ENCODE data around the gene NRL. TPM values are rescaled to one million over a fixed set of nuclear protein-coding genes. Genes with fewer than 3 reads are reported as not detected.

NRL gene
- total RNA-seq, 1 experiment from 2014 or later: 0.66 TPM

DNA sequence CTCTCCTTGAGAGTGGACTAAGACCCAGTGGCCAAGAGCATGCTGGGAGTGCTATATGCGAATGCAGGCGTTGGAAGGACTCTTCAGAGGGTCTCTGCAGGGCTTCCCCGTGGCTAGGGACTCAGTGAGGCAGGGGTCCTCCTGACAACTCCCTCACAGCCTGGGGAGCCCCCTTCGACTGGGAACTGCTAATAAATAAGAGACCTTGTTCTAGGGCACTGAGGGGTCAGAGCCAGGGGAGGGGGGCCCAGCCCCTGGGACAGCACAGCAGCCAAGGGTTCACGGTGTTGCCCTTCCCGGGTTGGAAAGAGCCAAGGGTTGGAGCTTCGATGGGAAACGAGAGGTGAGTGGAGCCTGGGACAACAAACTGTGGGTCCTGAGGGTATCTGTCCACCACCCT lies 49.3 kb downstream of the NRL start:
- DNase-seq (ENCODE audit: low read depth, low spot score): no peak
- no peak overlapping the region for H3K4me2 ChIP-seq (ENCODE audit: low read length)
- CTCF ChIA-PET: no interaction called here
- no peak for ATAC-seq
- intact Hi-C loops (cut with micrococcal nuclease): no loop called here
- BruUV-seq (replicated peaks): no TSS peak
- no peak overlapping the region for H3K27ac ChIP-seq (ENCODE audit: low read depth, low read length)
- POLR2A ChIA-PET: no interaction called here
- H4K20me1 ChIP-seq (ENCODE audit: insufficient read depth): no peaks in the 10 kb centered on the region
- H2AFZ ChIP-seq (ENCODE audit: low read depth, low read length, poor library complexity, severe bottlenecking): no peak overlapping the region
- no peaks in the 10 kb centered on the region for H3K79me2 ChIP-seq (ENCODE audit: insufficient read depth, low read length)
- no peaks in the 10 kb centered on the region for H3K9me2 ChIP-seq (ENCODE audit: insufficient read depth)
- no peaks in the 10 kb centered on the region for H3K4me1 ChIP-seq (ENCODE audit: control insufficient read depth in 1 of 2, insufficient read depth in 2 of 2, low read length in 2 of 2)
- no peaks in the 10 kb centered on the region for H3K36me3 ChIP-seq (ENCODE audit: control insufficient read depth in 1 of 2, insufficient read depth in 2 of 2, low read length in 2 of 2)
- H3K4me3 ChIP-seq (replicated peaks in 1 of 2; ENCODE audit: low read depth in 1 of 2, low read length in 2 of 2): no peak overlapping the region
- TF ChIP-seq, protein P1, sequence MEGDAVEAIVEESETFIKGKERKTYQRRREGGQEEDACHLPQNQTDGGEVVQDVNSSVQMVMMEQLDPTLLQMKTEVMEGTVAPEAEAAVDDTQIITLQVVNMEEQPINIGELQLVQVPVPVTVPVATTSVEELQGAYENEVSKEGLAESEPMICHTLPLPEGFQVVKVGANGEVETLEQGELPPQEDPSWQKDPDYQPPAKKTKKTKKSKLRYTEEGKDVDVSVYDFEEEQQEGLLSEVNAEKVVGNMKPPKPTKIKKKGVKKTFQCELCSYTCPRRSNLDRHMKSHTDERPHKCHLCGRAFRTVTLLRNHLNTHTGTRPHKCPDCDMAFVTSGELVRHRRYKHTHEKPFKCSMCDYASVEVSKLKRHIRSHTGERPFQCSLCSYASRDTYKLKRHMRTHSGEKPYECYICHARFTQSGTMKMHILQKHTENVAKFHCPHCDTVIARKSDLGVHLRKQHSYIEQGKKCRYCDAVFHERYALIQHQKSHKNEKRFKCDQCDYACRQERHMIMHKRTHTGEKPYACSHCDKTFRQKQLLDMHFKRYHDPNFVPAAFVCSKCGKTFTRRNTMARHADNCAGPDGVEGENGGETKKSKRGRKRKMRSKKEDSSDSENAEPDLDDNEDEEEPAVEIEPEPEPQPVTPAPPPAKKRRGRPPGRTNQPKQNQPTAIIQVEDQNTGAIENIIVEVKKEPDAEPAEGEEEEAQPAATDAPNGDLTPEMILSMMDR (IDR thresholded peaks at IDR 0.05 in 2 of 3, conservative IDR thresholded peaks at IDR 0.05 in 1 of 3; ENCODE audit: borderline replicate concordance in 1 of 3, insufficient read depth in 1 of 3, low read depth in 2 of 3, low read length in 2 of 3): no peak
- TF ChIP-seq SP1 (IDR thresholded peaks at IDR 0.05; ENCODE audit: low read depth) (no peak), RAD21 (IDR thresholded peaks at IDR 0.05; ENCODE audit: low read depth) (no peak), EZH2 (IDR thresholded peaks at IDR 0.05) (no peak), POLR2AphosphoS5 (IDR thresholded peaks at IDR 0.05; ENCODE audit: low read depth, low read length) (no peak)
- TF ChIP-seq, protein P2, sequence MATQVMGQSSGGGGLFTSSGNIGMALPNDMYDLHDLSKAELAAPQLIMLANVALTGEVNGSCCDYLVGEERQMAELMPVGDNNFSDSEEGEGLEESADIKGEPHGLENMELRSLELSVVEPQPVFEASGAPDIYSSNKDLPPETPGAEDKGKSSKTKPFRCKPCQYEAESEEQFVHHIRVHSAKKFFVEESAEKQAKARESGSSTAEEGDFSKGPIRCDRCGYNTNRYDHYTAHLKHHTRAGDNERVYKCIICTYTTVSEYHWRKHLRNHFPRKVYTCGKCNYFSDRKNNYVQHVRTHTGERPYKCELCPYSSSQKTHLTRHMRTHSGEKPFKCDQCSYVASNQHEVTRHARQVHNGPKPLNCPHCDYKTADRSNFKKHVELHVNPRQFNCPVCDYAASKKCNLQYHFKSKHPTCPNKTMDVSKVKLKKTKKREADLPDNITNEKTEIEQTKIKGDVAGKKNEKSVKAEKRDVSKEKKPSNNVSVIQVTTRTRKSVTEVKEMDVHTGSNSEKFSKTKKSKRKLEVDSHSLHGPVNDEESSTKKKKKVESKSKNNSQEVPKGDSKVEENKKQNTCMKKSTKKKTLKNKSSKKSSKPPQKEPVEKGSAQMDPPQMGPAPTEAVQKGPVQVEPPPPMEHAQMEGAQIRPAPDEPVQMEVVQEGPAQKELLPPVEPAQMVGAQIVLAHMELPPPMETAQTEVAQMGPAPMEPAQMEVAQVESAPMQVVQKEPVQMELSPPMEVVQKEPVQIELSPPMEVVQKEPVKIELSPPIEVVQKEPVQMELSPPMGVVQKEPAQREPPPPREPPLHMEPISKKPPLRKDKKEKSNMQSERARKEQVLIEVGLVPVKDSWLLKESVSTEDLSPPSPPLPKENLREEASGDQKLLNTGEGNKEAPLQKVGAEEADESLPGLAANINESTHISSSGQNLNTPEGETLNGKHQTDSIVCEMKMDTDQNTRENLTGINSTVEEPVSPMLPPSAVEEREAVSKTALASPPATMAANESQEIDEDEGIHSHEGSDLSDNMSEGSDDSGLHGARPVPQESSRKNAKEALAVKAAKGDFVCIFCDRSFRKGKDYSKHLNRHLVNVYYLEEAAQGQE (IDR thresholded peaks at IDR 0.05; ENCODE audit: low read depth): no peak
- no peaks in the 10 kb centered on the region for H3K9me3 ChIP-seq (ENCODE audit: control insufficient read depth in 1 of 2, insufficient read depth in 1 of 2, low read depth in 1 of 2, low read length in 2 of 2)
- H3K27me3 ChIP-seq (ENCODE audit: insufficient read depth, low read length): peaks cover 5% of the 10 kb centered on the region; the same call in 1 of the 2 replicates
- H3K9ac ChIP-seq (ENCODE audit: low read length): no peak overlapping the region
- RAD21 ChIA-PET (ENCODE audit: low non-redundant PET in 1 of 2, low total read pairs in 2 of 2, uncharacterized antibody in 2 of 2, unreplicated experiment in 2 of 2): no interaction called here

All from HCT116 (cell line).